H1 (cell line): ENCODE results near the gene C11orf65. TPM values are rescaled to one million over a fixed set of nuclear protein-coding genes. Genes with fewer than 3 reads are reported as not detected.

Experiments used
- CTCF ChIA-PET: fragments of 300-600 bp; sonication (Branson Sonifier 250); formaldehyde crosslinking; loops from one replicate; lab custom pipeline; 2021; ENCODE audit not compliant: partially characterized antibody; lab: Charles Lee
- POLR2A ChIA-PET: fragments of 300-600 bp; sonication (Branson Sonifier 250); formaldehyde crosslinking; loops from one replicate; lab custom pipeline; 2021; ENCODE audit warnings: inconsistent platforms; ENCODE audit not compliant: partially characterized antibody; lab: Charles Lee
- DNase-seq, 2 experiments: peaks; one replicate each; pipeline versions ENCODE4 v3.0.0 to v3.0.0-alpha.2; 2010 to 2022; ENCODE audit warnings: low spot score in 2 of 2, low read depth in 1 of 2, mixed read lengths in 1 of 2
- FAIRE-seq: peaks from 2 replicates; lab custom pipeline; 2011; peaks lifted over from hg19 to GRCh38; lab: Jason Lieb, UNC
- H2AFZ ChIP-seq: 2 replicates; pipeline ENCODE4 v1.8.1; 2012; ENCODE audit warnings: low read length, inconsistent platforms
- H2AK5ac ChIP-seq: 2 replicates; pipeline ENCODE4 v1.6.1; 2013; ENCODE audit warnings: low read depth, low read length
- H2BK120ac ChIP-seq: replicated peaks from 2 replicates; pipeline ENCODE3; 2013; ENCODE audit warnings: low read depth, low read length, inconsistent platforms
- H2BK12ac ChIP-seq: 2 replicates; pipeline ENCODE4 v1.6.1; 2013; ENCODE audit warnings: low read depth, low read length
- H2BK15ac ChIP-seq: 2 replicates; pipeline ENCODE4 v1.6.1; 2013; ENCODE audit warnings: low read length
- H2BK20ac ChIP-seq: 2 replicates; pipeline ENCODE4 v1.6.1; 2013; ENCODE audit warnings: low read length
- H2BK5ac ChIP-seq: 2 replicates; pipeline ENCODE4 v1.6.1; 2013; ENCODE audit warnings: low read depth, low read length
- H3K14ac ChIP-seq: 2 replicates; pipeline ENCODE4 v1.6.1; 2013; ENCODE audit warnings: inconsistent platforms; ENCODE audit not compliant: insufficient read length
- H3K18ac ChIP-seq: 2 replicates; pipeline ENCODE4 v1.6.1; 2013; ENCODE audit warnings: low read length; ENCODE audit errors: extremely low read depth
- H3K23ac ChIP-seq: 2 replicates; pipeline ENCODE4 v1.6.1; 2013; ENCODE audit warnings: inconsistent platforms; ENCODE audit not compliant: insufficient read length
- H3K23me2 ChIP-seq: 2 replicates; pipeline ENCODE4 v1.6.1; 2013; ENCODE audit warnings: low read depth, low read length
- H3K27ac ChIP-seq: 2 replicates; pipeline ENCODE4 v1.6.1; 2011; ENCODE audit warnings: low read depth, low read length, inconsistent platforms
- H3K27me3 ChIP-seq, 4 experiments: replicated peaks in 1 of 4; 1 replicate in 1 of 4; 2 replicates in 3 of 4; pipeline versions ENCODE4 v1.6.1 to v1.8.1; 2011 to 2013; ENCODE audit warnings: low read length in 3 of 4, mild to moderate bottlenecking in 3 of 4, inconsistent platforms in 2 of 4, mixed read lengths in 2 of 4, moderate library complexity in 1 of 4; ENCODE audit not compliant: control insufficient read depth in 3 of 4, insufficient read depth in 3 of 4; ENCODE audit errors: extremely low read depth in 1 of 4
- H3K36me3 ChIP-seq, 4 experiments: 2 replicates each; pipeline versions ENCODE4 v1.6.1 to v1.8.1; 2011 to 2013; ENCODE audit warnings: mild to moderate bottlenecking in 4 of 4, low read length in 3 of 4, moderate library complexity in 2 of 4, control low read depth in 1 of 4, inconsistent platforms in 1 of 4; ENCODE audit not compliant: insufficient read depth in 4 of 4, control insufficient read depth in 2 of 4
- H3K4ac ChIP-seq: replicated peaks from 2 replicates; pipeline ENCODE3; 2013; ENCODE audit warnings: low read length, low read depth, mixed read lengths, inconsistent platforms; ENCODE audit not compliant: insufficient read length
- H3K4me1 ChIP-seq, 4 experiments: replicated peaks in 1 of 4; 1 replicate in 1 of 4; 2 replicates in 3 of 4; pipeline versions ENCODE4 v1.6.1 to v1.8.1; 2011 to 2013; ENCODE audit warnings: low read length in 3 of 4, inconsistent platforms in 2 of 4, mixed read lengths in 1 of 4; ENCODE audit not compliant: insufficient read depth in 4 of 4, control insufficient read depth in 3 of 4
- H3K4me2 ChIP-seq, 2 experiments: 2 replicates each; pipeline versions ENCODE4 v1.6.1 to v1.8.1; 2011 to 2013; ENCODE audit warnings: low read depth in 2 of 2, low read length in 2 of 2, control low read depth in 1 of 2, inconsistent platforms in 1 of 2, mild to moderate bottlenecking in 1 of 2; ENCODE audit not compliant: insufficient read depth in 1 of 2
- H3K4me3 ChIP-seq, 4 experiments: fragments of 200-600, 300-600 bp in 1 of 4; sonication (generic), shearing (Covaris generic), sonication (Bioruptor Twin) in 1 of 4; 2 replicates each; pipeline versions ENCODE4 v1.5.1 to v1.8.1; 2011 to 2016; ENCODE audit warnings: low read length in 4 of 4, low read depth in 3 of 4, control low read depth in 2 of 4, inconsistent platforms in 2 of 4, mild to moderate bottlenecking in 2 of 4, mixed read lengths in 1 of 4, moderate library complexity in 1 of 4; ENCODE audit not compliant: insufficient read depth in 2 of 4; ENCODE audit errors: extremely low read depth in 1 of 4
- H3K56ac ChIP-seq: replicated peaks from 2 replicates; pipeline ENCODE3; 2013; ENCODE audit warnings: low read depth, mild to moderate bottlenecking, mixed read lengths, low read length, inconsistent platforms; ENCODE audit not compliant: insufficient read length
- H3K79me1 ChIP-seq: 2 replicates; pipeline ENCODE4 v1.6.1; 2013; ENCODE audit warnings: low read depth, low read length, control low read depth
- H3K79me2 ChIP-seq, 2 experiments: 2 replicates each; pipeline versions ENCODE4 v1.6.1 to v1.8.1; 2012 to 2013; ENCODE audit warnings: low read length in 2 of 2, mild to moderate bottlenecking in 2 of 2, inconsistent platforms in 1 of 2; ENCODE audit not compliant: insufficient read depth in 2 of 2, control insufficient read depth in 1 of 2
- H3K9ac ChIP-seq, 4 experiments: replicated peaks in 1 of 4; 1 replicate in 1 of 4; 2 replicates in 3 of 4; pipeline versions ENCODE4 v1.6.1 to v1.8.1; 2011 to 2013; ENCODE audit warnings: low read depth in 3 of 4, low read length in 3 of 4, control low read depth in 2 of 4, mild to moderate bottlenecking in 2 of 4, moderate library complexity in 2 of 4, inconsistent platforms in 1 of 4; ENCODE audit errors: extremely low read depth in 1 of 4
- H3K9me3 ChIP-seq, 2 experiments: 2 replicates each; pipeline versions ENCODE4 v1.6.1 to v1.8.1; 2012 to 2013; ENCODE audit warnings: mild to moderate bottlenecking in 2 of 2, moderate library complexity in 2 of 2, control low read depth in 1 of 2, inconsistent platforms in 1 of 2, low read depth in 1 of 2, low read length in 1 of 2, mixed read lengths in 1 of 2; ENCODE audit not compliant: insufficient read depth in 2 of 2
- H4K20me1 ChIP-seq, 2 experiments: replicated peaks in 1 of 2; 2 replicates each; pipeline versions ENCODE3 to v1.8.1; 2011 to 2013; ENCODE audit warnings: inconsistent platforms in 2 of 2, low read length in 2 of 2, mild to moderate bottlenecking in 1 of 2; ENCODE audit not compliant: insufficient read depth in 2 of 2, control insufficient read depth in 1 of 2
- H4K5ac ChIP-seq: 2 replicates; pipeline ENCODE4 v1.6.1; 2013; ENCODE audit warnings: low read length, low read depth, mixed read lengths, inconsistent platforms; ENCODE audit not compliant: insufficient read length
- H4K8ac ChIP-seq: 2 replicates; pipeline ENCODE4 v1.8.0; 2013; ENCODE audit warnings: mild to moderate bottlenecking, moderate library complexity, low read length, inconsistent platforms; ENCODE audit not compliant: insufficient read depth; ENCODE audit errors: extremely low read depth
- H4K91ac ChIP-seq: replicated peaks from 2 replicates; pipeline ENCODE3; 2013; ENCODE audit warnings: low read length, mixed read lengths, inconsistent platforms; ENCODE audit not compliant: insufficient read length
- BRCA1 ChIP-seq: IDR thresholded peaks from 2 replicates; pipeline ENCODE4 v1.6.1; 2012; ENCODE audit warnings: low read depth, low read length, improper control_type of control experiment
- GABPA ChIP-seq: IDR thresholded peaks from 2 replicates; pipeline ENCODE4 v1.6.1; 2011; ENCODE audit warnings: mild to moderate bottlenecking, low read length, moderate library complexity, borderline replicate concordance; ENCODE audit not compliant: insufficient read depth
- KDM1A ChIP-seq: fragments of 200-600, 300-600 bp; sonication (generic); IDR thresholded peaks from 2 replicates; pipeline ENCODE4 v1.7.1; 2016; ENCODE audit warnings: mild to moderate bottlenecking, low read length, borderline replicate concordance
- PHF8 ChIP-seq: fragments of 200-600 bp; sonication (generic); conservative IDR thresholded peaks from 2 replicates; pipeline ENCODE4 v1.7.1; 2012; ENCODE audit warnings: low read depth, mild to moderate bottlenecking, inconsistent platforms, low read length, moderate library complexity
- RAD21 ChIP-seq, 2 experiments: IDR thresholded peaks in 1 of 2; conservative IDR thresholded peaks in 1 of 2; 2 replicates each; pipeline ENCODE4 v1.6.1; 2011; ENCODE audit warnings: low read depth in 2 of 2, low read length in 2 of 2, improper control_type of control experiment in 1 of 2, inconsistent platforms in 1 of 2, mild to moderate bottlenecking in 1 of 2, moderate library complexity in 1 of 2
- SIX5 ChIP-seq: IDR thresholded peaks from 2 replicates; pipeline ENCODE4 v1.6.1; 2011; ENCODE audit warnings: mild to moderate bottlenecking, low read depth, low read length
- TAF7 ChIP-seq: optimal IDR thresholded peaks from 2 replicates; pipeline ENCODE3; 2011; ENCODE audit warnings: low read depth, mild to moderate bottlenecking, inconsistent platforms, low read length, moderate library complexity, borderline replicate concordance
- YY1 ChIP-seq: IDR thresholded peaks from 2 replicates; pipeline ENCODE4 v1.6.1; 2011; ENCODE audit warnings: low read depth, mild to moderate bottlenecking, low read length
- WGBS, 2 experiments: shearing (Covaris generic) in 1 of 2; methylation state at CpG; one replicate each; pipeline versions ENCODE4 v1.1.6 to v1.1.7; 2013 to 2015; ENCODE audit warnings: low lambda C conversion rate in 2 of 2, mixed read lengths in 2 of 2, inconsistent platforms in 1 of 2, low coverage in 1 of 2, missing lambda C conversion rate in 1 of 2; ENCODE audit not compliant: insufficient replicate concordance in 2 of 2, insufficient coverage in 1 of 2, insufficient read length in 1 of 2; ENCODE audit errors: extremely low coverage in 1 of 2, missing lambda C conversion rate in 1 of 2; 5-methylcytosine and 5-hydroxymethylcytosine counted together
- polyA plus RNA-seq, 7 experiments: library from polyadenylated mRNA; depleted of rRNA in 3 of 7; stranded (reverse) in 5 of 7; unstranded in 2 of 7; fragments of >200 nt in 5 of 7; fragments of 200-250 nt in 2 of 7; gene quantifications; 1 replicate in 5 of 7; 2 replicates in 1 of 7; 4 replicates in 1 of 7; pipeline versions ENCODE4 v1.2.1 to v1.2.3, GENCODE V29; 2011 to 2013; ENCODE audit warnings: missing spikeins in 2 of 7, mixed read lengths in 2 of 7
- total RNA-seq: library from RNA; stranded (reverse); fragmentation: NEBNext Ultra II Directional; extraction: Animal tissue kit (Norgen Biotek cat#: 25700); gene quantifications from 2 replicates; pipeline ENCODE4 v1.2.1, GENCODE V29; 2021

C11orf65 gene
- total and polyA plus RNA-seq, 2 of the 8 experiments (the other 6 are each of a cell fraction or from before 2014, with no cell fraction given): 0.14 to 0.22 TPM

DNA sequence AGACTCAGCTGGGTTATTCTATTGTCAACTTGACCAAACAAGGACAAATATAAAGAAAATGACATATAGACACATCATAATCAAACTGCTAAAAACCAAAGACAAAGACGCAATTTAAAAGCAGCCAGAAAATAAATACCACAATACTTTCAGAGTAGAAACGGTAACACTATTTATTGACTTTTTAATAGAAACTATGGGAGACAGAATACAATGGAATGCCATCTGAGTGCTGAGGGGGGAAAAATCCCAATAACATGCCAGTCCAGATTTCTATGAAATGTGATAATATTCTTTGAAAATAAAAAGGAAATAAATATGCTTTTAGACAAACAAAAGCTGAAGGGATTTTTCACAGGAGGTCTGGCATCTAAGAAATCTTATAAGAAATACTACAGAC is 30.7 kb downstream of the C11orf65 start:
- no peak overlapping the region for H2BK20ac ChIP-seq
- CTCF ChIA-PET: no interaction called here
- no peaks in the 10 kb centered on the region for H3K23me2 ChIP-seq
- no peaks in the 10 kb centered on the region for H4K20me1 ChIP-seq
- no peaks in the 10 kb centered on the region for H3K4me1 ChIP-seq
- no peak overlapping the region for H4K5ac ChIP-seq
- H3K23ac ChIP-seq: no peak overlapping the region
- FAIRE-seq: no peak
- no peak for DNase-seq
- H3K9ac ChIP-seq: no peak overlapping the region
- no peak overlapping the region for H2BK15ac ChIP-seq
- no peak overlapping the region for H2BK12ac ChIP-seq
- POLR2A ChIA-PET: no interaction called here
- H3K4me2 ChIP-seq: no peak overlapping the region
- H3K18ac ChIP-seq: no peak overlapping the region
- H3K4me3 ChIP-seq: no peak overlapping the region
- H3K79me2 ChIP-seq: no peaks in the 10 kb centered on the region
- H3K9me3 ChIP-seq: peaks cover 9 to 14% of the 10 kb centered on the region in 2 experiments
- no peak overlapping the region for H2AFZ ChIP-seq
- no peaks in the 10 kb centered on the region for H3K27me3 ChIP-seq
- no peak overlapping the region for H2BK120ac ChIP-seq
- H3K14ac ChIP-seq: no peak overlapping the region
- no peaks in the 10 kb centered on the region for H3K79me1 ChIP-seq
- no peak overlapping the region for H3K4ac ChIP-seq
- H4K91ac ChIP-seq: no peak overlapping the region
- H3K27ac ChIP-seq: no peak overlapping the region
- no peak overlapping the region for H3K56ac ChIP-seq
- no peak overlapping the region for H4K8ac ChIP-seq
- H3K36me3 ChIP-seq: no peaks in the 10 kb centered on the region
- WGBS, 2 experiments: 94% methylated on average over 2 of the region's 2 CpGs; no CpG with 5 or more reads in 1 of the 2 experiments
- no peak overlapping the region for H2AK5ac ChIP-seq
- H2BK5ac ChIP-seq: no peak overlapping the region
- TF ChIP-seq GABPA (no peak), YY1 (no peak), TAF7 (no peak), KDM1A (no peak), SIX5 (no peak), PHF8 (no peak), RAD21 (IDR thresholded peaks at IDR 0.05 in 1 of 2, conservative IDR thresholded peaks at IDR 0.05 in 1 of 2; ENCODE audit: low read depth in 2 of 2, low read length in 2 of 2) (no peak), BRCA1 (no peak)
